MCF 10A (cell line): ENCODE measurements around the gene VWF. TPM values are rescaled to one million over a fixed set of nuclear protein-coding genes. Genes with fewer than 3 reads are reported as not detected.

Experiments
- BruUV-seq: library from RNA; stranded (reverse); fragments of 400-500 nt; replicated peaks from 2 replicates; lab custom pipeline; 2021; lab: Mats Ljungman, UMichigan
- CTCF ChIA-PET: fragments of 300-600 bp; sonication (Branson Sonifier 250); formaldehyde crosslinking; extraction: SDS; loops from one replicate; lab custom pipeline; 2021; ENCODE audit warnings: antibody characterized with exemption, inconsistent platforms; lab: Yijun Ruan, JAX
- POLR2A ChIA-PET: fragments of 300-600, 350-650 bp; sonication (Branson Sonifier 250); formaldehyde crosslinking; extraction: SDS; loops from one replicate; lab custom pipeline; 2020; ENCODE audit warnings: antibody characterized with exemption, inconsistent platforms; lab: Yijun Ruan, JAX
- DNase-seq: peaks from one replicate; pipeline ENCODE4 v3.0.0-alpha.2; 2018; ENCODE audit not compliant: unreplicated experiment
- H3K27ac Mint-ChIP-seq: one replicate; pipeline ENCODE4 v1.8.0; 2022; ENCODE audit warnings: mild to moderate bottlenecking, low read depth, mixed read lengths; ENCODE audit not compliant: unreplicated experiment
- H3K27me3 Mint-ChIP-seq: one replicate; pipeline ENCODE4 v1.8.0; 2022; ENCODE audit warnings: mixed read lengths; ENCODE audit not compliant: insufficient read depth, unreplicated experiment
- H3K36me3 Mint-ChIP-seq: one replicate; pipeline ENCODE4 v1.8.0; 2022; ENCODE audit warnings: mild to moderate bottlenecking, moderate library complexity, mixed read lengths; ENCODE audit not compliant: insufficient read depth, unreplicated experiment
- H3K4me1 Mint-ChIP-seq: one replicate; pipeline ENCODE4 v1.8.0; 2022; ENCODE audit warnings: mixed read lengths; ENCODE audit not compliant: insufficient read depth, unreplicated experiment
- H3K4me3 Mint-ChIP-seq: one replicate; pipeline ENCODE4 v1.8.0; 2022; ENCODE audit warnings: mild to moderate bottlenecking, moderate library complexity, mixed read lengths; ENCODE audit not compliant: unreplicated experiment
- H3K9me3 Mint-ChIP-seq: one replicate; pipeline ENCODE4 v1.8.0; 2022; ENCODE audit warnings: mixed read lengths; ENCODE audit not compliant: unreplicated experiment
- CTCF ChIP-seq: fragments of 200-600 bp; IDR thresholded peaks from one replicate; pipeline ENCODE4 v1.8.0; 2022; ENCODE audit warnings: antibody characterized with exemption, mild to moderate bottlenecking; ENCODE audit not compliant: unreplicated experiment
- intact Hi-C: fragments of 100-400 bp; cut with micrococcal nuclease; formaldehyde crosslinking; loops from 2 replicates; pipeline ENCODE4 v1.14.1; 2022
- total RNA-seq: library from RNA; stranded (reverse); gene quantifications from 2 replicates; pipeline ENCODE4 v1.2.3, GENCODE V29; 2022

Gene VWF
- total RNA-seq, 1 experiment from 2014 or later = not detected

- CTCF ChIA-PET = interaction anchor here (0.5 to 1.4 kb wide), 5 partner anchors 7 to 208 kb away, joined by 3 to 8 read pairs (median 4); no protein-coding TSS in a partner anchor
- H3K27me3 Mint-ChIP-seq = peaks cover 22% of the 10 kb centered on the region
- no peak for TF ChIP-seq CTCF
- H3K27ac Mint-ChIP-seq = no peak overlapping the region
- intact Hi-C loops = no loop called here
- POLR2A ChIA-PET = no interaction called here
- H3K9me3 Mint-ChIP-seq = no peaks in the 10 kb centered on the region
- no TSS peak for BruUV-seq
- H3K4me3 Mint-ChIP-seq = no peak overlapping the region
- peaks cover 4% of the 10 kb centered on the region for H3K4me1 Mint-ChIP-seq
- H3K36me3 Mint-ChIP-seq = no peaks in the 10 kb centered on the region
- no peak for DNase-seq
Measured at GRCh38 chr12:6076776-6077691, 47.4 kb downstream of the VWF start.

DNA sequence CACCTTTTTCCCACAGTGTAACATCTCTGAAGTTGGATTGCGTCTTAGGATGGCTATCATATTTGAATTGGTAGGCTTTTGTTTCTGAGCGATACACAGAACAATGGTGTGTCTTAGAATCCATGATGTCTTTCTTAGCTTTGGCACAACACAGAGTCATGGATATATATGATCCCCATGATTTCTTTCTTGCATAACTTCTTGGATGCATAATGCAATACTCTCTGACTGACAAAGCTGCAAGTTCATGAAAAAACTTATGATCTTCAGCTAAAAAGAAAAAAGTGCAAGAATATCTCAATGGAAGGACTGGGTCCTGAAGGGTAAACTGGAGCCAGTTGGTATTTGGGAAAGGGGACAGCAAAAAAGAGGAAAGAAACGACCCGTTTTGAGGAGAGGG is 48.1 kb downstream of the VWF start:
- intact Hi-C loops = no loop called here
- POLR2A ChIA-PET = no interaction called here
- no TSS peak for BruUV-seq
- Mint-ChIP-seq H3K4me1 (peaks cover 4% of the 10 kb centered on the region), H3K4me3 (no peak overlapping the region), H3K27ac (no peak overlapping the region), H3K36me3 (no peaks in the 10 kb centered on the region), H3K27me3 (peaks cover 22% of the 10 kb centered on the region), H3K9me3 (no peaks in the 10 kb centered on the region)
- DNase-seq = no peak
- CTCF ChIA-PET = interaction anchor here (0.5 to 1.4 kb wide), 6 partner anchors 8 to 208 kb away, joined by 3 to 8 read pairs (median 4); no protein-coding TSS in a partner anchor
- TF ChIP-seq CTCF = no peak

GRCh38 chr12:6074979-6075585 is 49.4 kb downstream of the VWF start:
- POLR2A ChIA-PET = no interaction called here
- no peaks in the 10 kb centered on the region for H3K9me3 Mint-ChIP-seq
- DNase-seq = no peak
- no peak for TF ChIP-seq CTCF
- CTCF ChIA-PET = interaction anchor here (0.5 to 0.8 kb wide), 5 partner anchors 9 to 618 kb away, joined by 3 to 4 read pairs (median 3); no protein-coding TSS in a partner anchor
- H3K4me3 Mint-ChIP-seq = no peak overlapping the region
- H3K27me3 Mint-ChIP-seq = peaks cover 22% of the 10 kb centered on the region
- no TSS peak for BruUV-seq
- H3K4me1 Mint-ChIP-seq = peaks cover 4% of the 10 kb centered on the region
- H3K36me3 Mint-ChIP-seq = no peaks in the 10 kb centered on the region
- intact Hi-C loops = no loop called here
- H3K27ac Mint-ChIP-seq = no peak overlapping the region

DNA sequence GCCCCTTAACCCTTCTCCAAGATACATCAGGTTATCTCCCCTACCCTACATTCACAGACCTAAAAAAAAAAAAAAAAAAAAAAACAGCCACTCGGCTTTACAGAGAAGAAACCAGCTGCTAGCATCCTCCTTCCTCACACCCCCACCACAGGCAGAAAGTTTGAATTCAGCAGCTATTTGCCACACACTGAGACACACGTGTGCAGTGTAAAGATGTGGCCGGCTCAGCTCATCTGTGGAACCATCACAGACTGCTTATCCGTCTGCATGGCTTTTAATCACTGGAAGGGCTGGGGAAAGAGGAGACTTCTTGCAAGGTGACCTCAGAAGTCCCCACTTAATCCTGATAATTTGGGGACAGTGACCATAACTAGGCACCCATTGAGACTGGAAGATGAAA is 50.0 kb downstream of the VWF start:
- ChIA-PET CTCF (interaction anchor here (0.5 to 0.7 kb wide), 4 partner anchors 9 to 87 kb away, joined by 3 to 4 read pairs (median 3); no protein-coding TSS in a partner anchor), POLR2A (no interaction called here)
- no peak for TF ChIP-seq CTCF
- no TSS peak for BruUV-seq
- intact Hi-C loops = no loop called here
- Mint-ChIP-seq H3K9me3 (no peaks in the 10 kb centered on the region), H3K4me1 (peaks cover 7% of the 10 kb centered on the region), H3K27ac (no peak overlapping the region), H3K36me3 (no peaks in the 10 kb centered on the region), H3K27me3 (peaks cover 22% of the 10 kb centered on the region), H3K4me3 (no peak overlapping the region)
- no peak for DNase-seq
